Measurements from ENCODE around the gene RPS26.

The RPS26 gene

GRCh38 chr12:56086096-56086495 is 44.4 kb downstream of the RPS26 start:
- FAIRE-seq (no peak), DNase-seq (ENCODE audit: insufficient read length, low spot score) (no peak)
- TF ChIP-seq CTCF (IDR thresholded peaks at IDR 0.05; ENCODE audit: insufficient read depth, missing control alignments) = no peak

GRCh38 chr12:56086608-56087007 is 44.9 kb downstream of the RPS26 start:
- no peak for TF ChIP-seq CTCF (IDR thresholded peaks at IDR 0.05; ENCODE audit: insufficient read depth, missing control alignments)
- DNase-seq (ENCODE audit: insufficient read length, low spot score) = no peak
- FAIRE-seq = no peak

GRCh38 chr12:56087220-56087619 is 45.5 kb downstream of the RPS26 start:
- no peak for TF ChIP-seq CTCF (IDR thresholded peaks at IDR 0.05; ENCODE audit: insufficient read depth, missing control alignments)
- no peak for DNase-seq (ENCODE audit: insufficient read length, low spot score)
- FAIRE-seq = no peak

Measured in D721Med (cell line).